ENCODE data around the gene C17orf107.
"Not testable (repeated sequence)": the region's sequence is repeated elsewhere in the genome, so short reads cannot be mapped to it uniquely, and the experiment has no call there.

The C17orf107 gene

DNA sequence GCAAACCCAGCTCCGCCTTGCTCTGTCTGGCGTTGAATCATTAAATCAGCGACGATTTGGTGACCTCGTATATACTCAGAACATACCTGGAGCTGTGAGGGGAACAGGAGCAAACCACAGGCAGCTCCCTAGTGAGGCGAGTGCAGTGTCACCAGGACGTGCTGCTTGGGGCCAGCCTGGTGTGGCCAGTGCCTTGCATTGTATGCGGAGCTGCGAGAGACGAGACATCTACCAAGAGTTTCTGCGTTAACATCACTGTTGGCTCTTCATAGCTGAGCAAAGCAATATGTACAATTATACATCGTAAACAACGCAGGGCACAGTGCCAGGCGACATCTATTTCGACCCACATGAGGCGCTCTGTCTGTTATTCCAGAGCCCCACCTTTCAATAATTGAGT, 38.3 kb upstream of the C17orf107 start:
- TF ChIP-seq ZNF274 (IDR thresholded peaks at IDR 0.05; ENCODE audit: low read depth, low read length), result no peak

DNA sequence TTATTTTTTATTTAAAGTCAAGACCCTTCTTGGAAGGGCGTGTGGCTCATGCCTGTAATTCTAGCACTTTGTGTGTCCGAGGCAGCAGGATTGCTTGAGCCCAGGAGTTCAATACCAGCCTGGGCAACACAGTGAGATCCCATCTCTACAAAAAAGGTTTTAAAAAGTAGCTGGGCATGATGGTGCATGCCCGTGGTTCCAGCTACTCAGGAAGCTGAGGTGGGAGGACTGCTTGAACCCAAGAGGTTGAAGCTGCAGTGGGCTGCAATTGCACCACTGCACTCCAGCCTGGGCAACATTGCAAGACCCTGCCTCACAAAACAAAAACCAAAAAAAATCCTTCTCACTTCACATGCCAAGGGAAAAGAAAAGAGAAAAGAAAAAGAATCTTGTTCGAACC, 36.6 kb upstream of the C17orf107 start:
- no peak overlapping the region for H3K4me3 ChIP-seq (ENCODE audit: low read length)

More for the DNA sequence above, 38.3 kb upstream of the C17orf107 start:
- no peak overlapping the region for H3K4me3 ChIP-seq (ENCODE audit: low read length)

DNA sequence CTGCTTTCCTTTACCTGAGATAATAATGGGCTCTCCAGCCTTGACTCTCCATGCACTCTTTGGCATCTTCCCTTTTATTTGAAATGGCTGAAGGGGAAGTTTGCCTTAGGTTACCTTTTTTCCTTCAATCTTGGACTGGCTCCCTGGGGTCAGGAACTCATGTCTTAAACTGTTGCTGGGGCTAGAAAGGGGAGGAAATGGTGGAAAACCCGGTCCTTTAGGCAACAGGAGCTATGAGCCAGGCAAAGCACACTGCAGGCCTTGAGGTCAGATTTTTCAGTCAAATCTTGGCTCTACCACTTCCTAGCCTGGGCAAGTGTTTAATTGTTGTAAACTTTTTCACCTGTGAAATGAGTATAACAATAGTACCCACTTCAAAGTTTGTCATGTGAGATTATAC, 36.0 kb upstream of the C17orf107 start:
- TF ChIP-seq ZNF274 (IDR thresholded peaks at IDR 0.05; ENCODE audit: low read depth, low read length), result no peak
- no peak overlapping the region for H3K4me3 ChIP-seq (ENCODE audit: low read length)

More for the DNA sequence above, 36.6 kb upstream of the C17orf107 start:
- no peak for TF ChIP-seq ZNF274 (IDR thresholded peaks at IDR 0.05; ENCODE audit: low read depth, low read length)

- H3K4me3 ChIP-seq (ENCODE audit: low read length), result not testable (repeated sequence)
These were observed 31.8 kb upstream of the C17orf107 start for GRCh38 chr17:4867535-4867934.

- H3K4me3 ChIP-seq (ENCODE audit: low read length), result not testable (repeated sequence)
These were observed 30.0 kb upstream of the C17orf107 start for GRCh38 chr17:4869058-4869998.

- no peak for TF ChIP-seq ZNF274 (IDR thresholded peaks at IDR 0.05; ENCODE audit: low read depth, low read length)
- no peak overlapping the region for H3K4me3 ChIP-seq (ENCODE audit: low read length)
These were observed 28.5 kb upstream of the C17orf107 start for GRCh38 chr17:4870855-4871254.

GRCh38 chr17:4872786-4873185, 26.6 kb upstream of the C17orf107 start:
- no peak for TF ChIP-seq ZNF274 (IDR thresholded peaks at IDR 0.05; ENCODE audit: low read depth, low read length)
- no peak overlapping the region for H3K4me3 ChIP-seq (ENCODE audit: low read length)

DNA sequence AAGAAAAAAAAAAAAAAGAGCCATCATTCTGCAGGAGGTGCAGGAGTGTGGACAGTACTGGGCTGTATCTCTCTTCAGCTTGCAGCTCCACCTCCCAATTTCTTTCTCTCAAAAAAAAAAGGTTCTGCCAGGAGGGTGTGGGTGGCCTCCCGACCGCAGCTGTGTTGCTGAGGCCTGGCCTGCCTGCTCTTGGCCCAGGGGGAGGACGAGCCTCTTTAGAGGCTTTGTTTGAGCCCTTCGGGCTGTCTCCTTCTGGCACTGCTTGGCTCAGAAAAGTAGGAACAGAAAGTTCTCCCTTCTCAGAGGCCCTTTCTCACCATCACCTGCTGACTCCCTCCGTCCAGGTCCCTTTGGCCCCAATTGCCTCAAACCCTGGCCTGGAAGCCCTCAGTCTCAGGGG, 22.2 kb upstream of the C17orf107 start:
- no peak for TF ChIP-seq ZNF274 (IDR thresholded peaks at IDR 0.05; ENCODE audit: low read depth, low read length)
- H3K4me3 ChIP-seq (ENCODE audit: low read length), result no peak overlapping the region

GRCh38 chr17:4879601-4880000, 19.7 kb upstream of the C17orf107 start:
- no peak for TF ChIP-seq ZNF274 (IDR thresholded peaks at IDR 0.05; ENCODE audit: low read depth, low read length)
- no peak overlapping the region for H3K4me3 ChIP-seq (ENCODE audit: low read length)

DNA sequence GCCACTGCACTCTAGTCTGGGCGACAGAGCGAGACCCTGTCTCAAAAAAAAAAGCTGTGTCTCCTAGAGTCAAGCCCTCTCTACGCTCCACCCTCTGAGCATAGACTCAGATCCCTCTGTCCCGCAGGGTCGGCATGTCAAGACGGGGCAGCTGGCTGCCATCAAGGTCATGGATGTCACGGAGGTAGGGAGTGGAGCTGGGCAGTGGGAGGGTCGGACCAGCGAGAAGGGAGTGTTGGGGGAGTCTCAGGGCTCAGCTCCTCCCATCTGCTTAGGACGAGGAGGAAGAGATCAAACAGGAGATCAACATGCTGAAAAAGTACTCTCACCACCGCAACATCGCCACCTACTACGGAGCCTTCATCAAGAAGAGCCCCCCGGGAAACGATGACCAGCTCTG, 18.5 kb upstream of the C17orf107 start:
- no peak for TF ChIP-seq ZNF274 (IDR thresholded peaks at IDR 0.05; ENCODE audit: low read depth, low read length)
- H3K4me3 ChIP-seq (ENCODE audit: low read length), result no peak overlapping the region

GRCh38 chr17:4881761-4882555, 17.4 kb upstream of the C17orf107 start:
- no peak overlapping the region for H3K4me3 ChIP-seq (ENCODE audit: low read length)
- TF ChIP-seq ZNF274 (IDR thresholded peaks at IDR 0.05; ENCODE audit: low read depth, low read length), result no peak

- no peak overlapping the region for H3K4me3 ChIP-seq (ENCODE audit: low read length)
- no peak for TF ChIP-seq ZNF274 (IDR thresholded peaks at IDR 0.05; ENCODE audit: low read depth, low read length)
These were observed 14.8 kb upstream of the C17orf107 start for GRCh38 chr17:4884489-4884888.

- TF ChIP-seq ZNF274 (IDR thresholded peaks at IDR 0.05; ENCODE audit: low read depth, low read length), result no peak
- no peak overlapping the region for H3K4me3 ChIP-seq (ENCODE audit: low read length)
These were observed 12.5 kb upstream of the C17orf107 start for GRCh38 chr17:4886830-4887229.

- no peak overlapping the region for H3K4me3 ChIP-seq (ENCODE audit: low read length)
- TF ChIP-seq ZNF274 (IDR thresholded peaks at IDR 0.05; ENCODE audit: low read depth, low read length), result no peak
These were observed 11.8 kb upstream of the C17orf107 start for GRCh38 chr17:4887581-4887980.

Measured in GM08714 (cell line).